HEK293 (cell line): ENCODE data around the gene INPP5A.

Experiments
- CTCF ChIA-PET: fragments of 350-600 bp; formaldehyde crosslinking; extraction: SDS; loops from one replicate; lab custom pipeline; 2021; ENCODE audit warnings: antibody characterized with exemption; lab: Yijun Ruan, JAX
- POLR2A ChIA-PET: fragments of 300-600 bp; formaldehyde crosslinking; extraction: SDS; loops from one replicate; lab custom pipeline; 2020; ENCODE audit warnings: antibody characterized with exemption, inconsistent platforms; lab: Yijun Ruan, JAX
- H3K27ac ChIP-seq: fragments of 200-500 bp; sonication (Bioruptor generic); 2 replicates; pipeline ENCODE4 v1.5.1; 2014; ENCODE audit warnings: low read depth, low read length, control low read depth, inconsistent platforms; ENCODE audit errors: extremely low read depth
- H3K36me3 ChIP-seq, 2 experiments: fragments of 200-500 bp in 1 of 2; sonication (Bioruptor generic) in 1 of 2; 1 replicate in 1 of 2; 2 replicates in 1 of 2; pipeline ENCODE4 v1.5.1; 2014 to 2017; ENCODE audit warnings: inconsistent platforms in 2 of 2, low read length in 2 of 2; ENCODE audit not compliant: control insufficient read depth in 2 of 2, insufficient read depth in 1 of 2
- H3K4me1 ChIP-seq: fragments of 200-500 bp; sonication (Bioruptor generic); 2 replicates; pipeline ENCODE4 v1.5.1; 2014; ENCODE audit warnings: mild to moderate bottlenecking, low read length, inconsistent platforms; ENCODE audit not compliant: control insufficient read depth, insufficient read depth
- H3K4me3 ChIP-seq: 2 replicates; pipeline ENCODE4 v1.5.1; 2011; ENCODE audit warnings: low read depth, mild to moderate bottlenecking, control low read depth, low read length, moderate library complexity
- H3K9me3 ChIP-seq: fragments of 200-500 bp; sonication (Bioruptor generic); 2 replicates; pipeline ENCODE4 v1.5.1; 2014; ENCODE audit warnings: low read depth, low read length, inconsistent platforms; ENCODE audit not compliant: control insufficient read depth, insufficient read depth
- ATF2 ChIP-seq: fragments of 450-650 bp; formaldehyde crosslinking; IDR thresholded peaks from 2 replicates; pipeline ENCODE4 v1.5.1; 2016; ENCODE audit warnings: missing biosample characterization, missing genetic modification characterization, low read depth
- EGR2 ChIP-seq: fragments of 450-650 bp; formaldehyde crosslinking; IDR thresholded peaks from 2 replicates; pipeline ENCODE4 v1.5.1; 2016; ENCODE audit warnings: low read depth, missing biosample characterization, missing genetic modification characterization
- GLIS2 ChIP-seq: fragments of 450-650 bp; formaldehyde crosslinking; IDR thresholded peaks from 2 replicates; pipeline ENCODE4 v1.5.1; 2016; ENCODE audit warnings: missing biosample characterization, missing genetic modification characterization
- INSM2 ChIP-seq: fragments of 450-650 bp; formaldehyde crosslinking; IDR thresholded peaks from 2 replicates; pipeline ENCODE4 v1.5.1; 2016; ENCODE audit warnings: missing biosample characterization, missing genetic modification characterization
- MEIS1 ChIP-seq: sonication (generic); formaldehyde crosslinking; IDR thresholded peaks from 2 replicates; pipeline ENCODE4 v1.8.1; 2022; ENCODE audit warnings: missing genetic modification reagents, mild to moderate bottlenecking, borderline replicate concordance
- PRDM2 ChIP-seq: fragments of 450-650 bp; formaldehyde crosslinking; IDR thresholded peaks from 2 replicates; pipeline ENCODE4 v1.5.1; 2016; ENCODE audit warnings: missing biosample characterization, missing genetic modification characterization, borderline replicate concordance
- ZFP69B ChIP-seq: fragments of 450-650 bp; formaldehyde crosslinking; IDR thresholded peaks from 2 replicates; pipeline ENCODE4 v1.5.1; 2016; ENCODE audit warnings: missing biosample characterization, missing genetic modification characterization
- ZNF175 ChIP-seq: fragments of 450-650 bp; formaldehyde crosslinking; IDR thresholded peaks from 2 replicates; pipeline ENCODE4 v1.5.1; 2016; ENCODE audit warnings: missing biosample characterization, missing genetic modification characterization
- ZNF184 ChIP-seq: fragments of 450-650 bp; IDR thresholded peaks from 2 replicates; pipeline ENCODE4 v1.5.1; 2018; ENCODE audit warnings: missing biosample characterization, mild to moderate bottlenecking, missing genetic modification characterization
- ZNF2 ChIP-seq: fragments of 450-650 bp; formaldehyde crosslinking; IDR thresholded peaks from 2 replicates; pipeline ENCODE4 v1.5.1; 2016; ENCODE audit warnings: missing biosample characterization, missing genetic modification characterization
- ZNF280C ChIP-seq: fragments of 450-650 bp; formaldehyde crosslinking; IDR thresholded peaks from 2 replicates; pipeline ENCODE4 v1.5.1; 2016; ENCODE audit warnings: missing biosample characterization, missing genetic modification characterization
- ZNF529 ChIP-seq: fragments of 450-650 bp; formaldehyde crosslinking; IDR thresholded peaks from 2 replicates; pipeline ENCODE4 v1.5.1; 2017; ENCODE audit warnings: missing genetic modification characterization, missing biosample characterization; ENCODE audit not compliant: insufficient replicate concordance
- ZNF571 ChIP-seq: fragments of 450-650 bp; formaldehyde crosslinking; IDR thresholded peaks from 2 replicates; pipeline ENCODE4 v1.5.0; 2017; ENCODE audit warnings: missing biosample characterization, missing genetic modification characterization
- ZNF768 ChIP-seq: fragments of 450-650 bp; formaldehyde crosslinking; IDR thresholded peaks from 2 replicates; pipeline ENCODE4 v1.5.1; 2018; ENCODE audit warnings: missing biosample characterization, mild to moderate bottlenecking, missing genetic modification characterization

INPP5A gene

GRCh38 chr10:132558516-132559413 is 21.2 kb downstream of the INPP5A start:
- no peaks in the 10 kb centered on the region; a peak in 1 of 3 replicates for H3K36me3 ChIP-seq
- TF ChIP-seq ATF2 (tag by site-specific recombination) (no peak), ZNF175 (no peak), GLIS2 (no peak), ZNF571 (tag by site-specific recombination) (no peak), ZNF280C (tag by site-specific recombination) (no peak), MEIS1 (CRISPR knock-in tag) (no peak), PRDM2 (tag by site-specific recombination) (no peak), ZNF2 (tag by site-specific recombination) (no peak), INSM2 (tag by site-specific recombination) (no peak), EGR2 (tag by site-specific recombination) (no peak), ZNF529 (tag by site-specific recombination) (no peak), ZNF768 (tag by site-specific recombination) (no peak), ZNF184 (tag by site-specific recombination) (no peak), ZFP69B (tag by site-specific recombination) (no peak)
- TF ChIP-seq, all 188 proteins: peak for 0
- ChIA-PET POLR2A (interaction anchor here (1.2 kb wide), 1 partner anchor 13 kb away, joined by 4 read pairs; no protein-coding TSS in a partner anchor), CTCF (no interaction called here)
- Histone ChIP-seq H3K4me3 (no peak overlapping the region), H3K27ac (no peak overlapping the region), H3K4me1 (no peaks in the 10 kb centered on the region), H3K9me3 (no peaks in the 10 kb centered on the region)
